ENCODE data around the gene CRYBB2.

DNA sequence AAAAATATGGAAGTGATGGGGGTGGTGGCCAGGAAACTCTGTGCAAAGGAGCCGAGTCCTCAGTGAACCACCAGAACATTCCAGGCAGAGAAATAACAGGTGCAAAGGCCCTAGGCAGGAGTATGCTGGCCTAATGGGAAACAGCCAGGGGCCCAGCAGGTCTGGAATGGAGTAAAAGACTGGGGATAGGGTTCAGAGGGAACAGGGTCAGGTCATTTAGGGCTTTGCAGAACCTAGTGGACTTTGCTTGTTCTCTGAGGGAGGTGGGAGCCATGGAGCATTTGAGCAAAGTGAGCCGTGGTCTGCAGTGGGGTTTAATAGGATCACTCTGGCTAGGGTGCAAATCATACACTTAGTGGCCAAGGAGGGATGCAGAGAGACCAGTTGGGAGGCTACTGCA is 11.1 kb upstream of the CRYBB2 start:
- TF ChIP-seq POLR2AphosphoS5 (IDR thresholded peaks at IDR 0.05; ENCODE audit: low read depth, low read length) (no peak), SIN3A (IDR thresholded peaks at IDR 0.05; ENCODE audit: borderline replicate concordance, insufficient read depth, low read length) (no peak), TAF1 (IDR thresholded peaks at IDR 0.05; ENCODE audit: borderline replicate concordance, insufficient read depth, low read length) (no peak)
- TF ChIP-seq, protein P1, sequence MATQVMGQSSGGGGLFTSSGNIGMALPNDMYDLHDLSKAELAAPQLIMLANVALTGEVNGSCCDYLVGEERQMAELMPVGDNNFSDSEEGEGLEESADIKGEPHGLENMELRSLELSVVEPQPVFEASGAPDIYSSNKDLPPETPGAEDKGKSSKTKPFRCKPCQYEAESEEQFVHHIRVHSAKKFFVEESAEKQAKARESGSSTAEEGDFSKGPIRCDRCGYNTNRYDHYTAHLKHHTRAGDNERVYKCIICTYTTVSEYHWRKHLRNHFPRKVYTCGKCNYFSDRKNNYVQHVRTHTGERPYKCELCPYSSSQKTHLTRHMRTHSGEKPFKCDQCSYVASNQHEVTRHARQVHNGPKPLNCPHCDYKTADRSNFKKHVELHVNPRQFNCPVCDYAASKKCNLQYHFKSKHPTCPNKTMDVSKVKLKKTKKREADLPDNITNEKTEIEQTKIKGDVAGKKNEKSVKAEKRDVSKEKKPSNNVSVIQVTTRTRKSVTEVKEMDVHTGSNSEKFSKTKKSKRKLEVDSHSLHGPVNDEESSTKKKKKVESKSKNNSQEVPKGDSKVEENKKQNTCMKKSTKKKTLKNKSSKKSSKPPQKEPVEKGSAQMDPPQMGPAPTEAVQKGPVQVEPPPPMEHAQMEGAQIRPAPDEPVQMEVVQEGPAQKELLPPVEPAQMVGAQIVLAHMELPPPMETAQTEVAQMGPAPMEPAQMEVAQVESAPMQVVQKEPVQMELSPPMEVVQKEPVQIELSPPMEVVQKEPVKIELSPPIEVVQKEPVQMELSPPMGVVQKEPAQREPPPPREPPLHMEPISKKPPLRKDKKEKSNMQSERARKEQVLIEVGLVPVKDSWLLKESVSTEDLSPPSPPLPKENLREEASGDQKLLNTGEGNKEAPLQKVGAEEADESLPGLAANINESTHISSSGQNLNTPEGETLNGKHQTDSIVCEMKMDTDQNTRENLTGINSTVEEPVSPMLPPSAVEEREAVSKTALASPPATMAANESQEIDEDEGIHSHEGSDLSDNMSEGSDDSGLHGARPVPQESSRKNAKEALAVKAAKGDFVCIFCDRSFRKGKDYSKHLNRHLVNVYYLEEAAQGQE (IDR thresholded peaks at IDR 0.05; ENCODE audit: insufficient read depth in 1 of 2, low read depth in 2 of 2, low read length in 2 of 2) = no peak
